PC-9 (cell line): ENCODE results near the gene MYO5C. TPM values are rescaled to one million over a fixed set of nuclear protein-coding genes. Genes with fewer than 3 reads are reported as not detected.

Experiments
- BruUV-seq: library from RNA; stranded (reverse); fragments of 400-500 nt; replicated peaks from 2 replicates; lab custom pipeline; 2021; lab: Mats Ljungman, UMichigan
- CTCF ChIA-PET: fragments of 300-600 bp; sonication (Branson Sonifier 250); formaldehyde crosslinking; loops from one replicate; lab custom pipeline; 2022; ENCODE audit warnings: antibody characterized with exemption; lab: Charles Lee
- POLR2A ChIA-PET: fragments of 300-600 bp; sonication (Branson Sonifier 250); formaldehyde crosslinking; loops from one replicate; lab custom pipeline; 2022; ENCODE audit warnings: antibody characterized with exemption; ENCODE audit not compliant: unreplicated experiment; lab: Charles Lee
- DNase-seq, 2 experiments: peaks; one replicate each; pipeline versions ENCODE4 v3.0.0 to v3.0.0-alpha.2; 2015 to 2022; ENCODE audit warnings: mixed read lengths in 1 of 2
- H2AFZ ChIP-seq: fragments of 200-600 bp; sonication (generic); 2 replicates; pipeline ENCODE4 v1.8.1; 2017; ENCODE audit warnings: antibody characterized with exemption
- H3F3A ChIP-seq: fragments of 200-600 bp; sonication (generic); 2 replicates; pipeline ENCODE4 v1.8.1; 2017; ENCODE audit warnings: antibody characterized with exemption, mild to moderate bottlenecking, low read depth; ENCODE audit not compliant: insufficient read depth
- H3K27ac ChIP-seq: fragments of 200-600 bp; sonication (generic); 2 replicates; pipeline ENCODE4 v1.6.1; 2016; ENCODE audit warnings: mixed run types
- H3K27me3 ChIP-seq: fragments of 200-600 bp; sonication (generic); 2 replicates; pipeline ENCODE4 v1.6.1; 2016; ENCODE audit warnings: low read depth, mixed run types; ENCODE audit not compliant: insufficient read depth
- H3K36me3 ChIP-seq: fragments of 200-600 bp; sonication (generic); 2 replicates; pipeline ENCODE4 v1.6.1; 2016; ENCODE audit warnings: low read depth, mixed run types
- H3K4me1 ChIP-seq: fragments of 200-600 bp; sonication (generic); replicated peaks from 2 replicates; pipeline ENCODE4 v1.6.1; 2016; ENCODE audit warnings: mixed run types; ENCODE audit not compliant: insufficient read depth
- H3K4me2 ChIP-seq: fragments of 200-600 bp; sonication (generic); 2 replicates; pipeline ENCODE4 v1.6.1; 2017; ENCODE audit warnings: mixed run types
- H3K4me3 ChIP-seq: fragments of 200-600 bp; sonication (generic); 2 replicates; pipeline ENCODE4 v1.6.1; 2016; ENCODE audit warnings: mixed run types
- H3K79me2 ChIP-seq: fragments of 200-600 bp; sonication (generic); 2 replicates; pipeline ENCODE4 v1.6.1; 2017; ENCODE audit warnings: low read depth, mixed run types
- H3K9me2 ChIP-seq: fragments of 200-600 bp; sonication (generic); 2 replicates; pipeline ENCODE4 v1.8.1; 2017; ENCODE audit warnings: mild to moderate bottlenecking; ENCODE audit not compliant: insufficient read depth
- H3K9me3 ChIP-seq: fragments of 200-600 bp; sonication (generic); 2 replicates; pipeline ENCODE4 v1.8.1; 2016; ENCODE audit warnings: low read depth; ENCODE audit not compliant: insufficient read depth
- H4K20me1 ChIP-seq: fragments of 200-600 bp; sonication (generic); 2 replicates; pipeline ENCODE4 v1.8.1; 2017; ENCODE audit not compliant: insufficient read depth
- EZH2 ChIP-seq: fragments of 200-600 bp; sonication (generic); IDR thresholded peaks from 2 replicates; pipeline ENCODE4 v1.8.0; 2017; ENCODE audit warnings: antibody characterized with exemption, low read depth
- intact Hi-C: fragments of 100-400 bp; cut with micrococcal nuclease; formaldehyde crosslinking; loops from one replicate; pipeline ENCODE4 v1.10.0; 2022; ENCODE audit not compliant: unreplicated experiment
- total RNA-seq: library from RNA; stranded (reverse); gene quantifications from 2 replicates; pipeline ENCODE4 v1.2.3, GENCODE V29; 2021
- TF ChIP-seq, protein P1 (sequence below): fragments of 200-600 bp; sonication (generic); conservative IDR thresholded peaks from 2 replicates; pipeline ENCODE4 v1.6.1; 2017; ENCODE audit warnings: mixed run types, antibody characterized with exemption, mild to moderate bottlenecking, moderate library complexity

MYO5C gene
- total RNA-seq, 1 experiment from 2014 or later = 41.1 TPM

DNA sequence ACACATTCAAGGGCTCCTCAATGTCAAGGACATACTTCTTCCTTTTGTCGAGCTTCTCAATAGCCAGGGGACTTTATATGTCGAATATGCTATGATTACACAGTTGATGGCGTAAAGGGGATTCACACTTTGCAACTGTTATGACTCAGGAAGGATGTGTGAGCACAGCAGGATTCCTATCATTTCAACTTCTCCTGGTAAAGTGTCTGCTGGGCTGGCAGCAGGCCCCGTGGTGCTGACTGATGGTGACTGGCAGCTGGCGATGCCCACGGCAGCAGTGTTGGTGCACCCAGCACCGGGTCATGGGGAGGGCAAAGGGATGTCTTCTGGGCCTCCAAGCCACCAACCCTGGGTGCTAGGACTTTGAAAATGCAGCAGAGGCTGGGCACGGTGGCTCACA lies 59.6 kb downstream of the MYO5C start:
- no peak overlapping the region for H3K4me2 ChIP-seq
- ChIA-PET POLR2A (no interaction called here), CTCF (no interaction called here)
- H3K27me3 ChIP-seq = no peaks in the 10 kb centered on the region
- no TSS peak for BruUV-seq
- no peaks in the 10 kb centered on the region for H3K9me2 ChIP-seq
- TF ChIP-seq, protein P1, sequence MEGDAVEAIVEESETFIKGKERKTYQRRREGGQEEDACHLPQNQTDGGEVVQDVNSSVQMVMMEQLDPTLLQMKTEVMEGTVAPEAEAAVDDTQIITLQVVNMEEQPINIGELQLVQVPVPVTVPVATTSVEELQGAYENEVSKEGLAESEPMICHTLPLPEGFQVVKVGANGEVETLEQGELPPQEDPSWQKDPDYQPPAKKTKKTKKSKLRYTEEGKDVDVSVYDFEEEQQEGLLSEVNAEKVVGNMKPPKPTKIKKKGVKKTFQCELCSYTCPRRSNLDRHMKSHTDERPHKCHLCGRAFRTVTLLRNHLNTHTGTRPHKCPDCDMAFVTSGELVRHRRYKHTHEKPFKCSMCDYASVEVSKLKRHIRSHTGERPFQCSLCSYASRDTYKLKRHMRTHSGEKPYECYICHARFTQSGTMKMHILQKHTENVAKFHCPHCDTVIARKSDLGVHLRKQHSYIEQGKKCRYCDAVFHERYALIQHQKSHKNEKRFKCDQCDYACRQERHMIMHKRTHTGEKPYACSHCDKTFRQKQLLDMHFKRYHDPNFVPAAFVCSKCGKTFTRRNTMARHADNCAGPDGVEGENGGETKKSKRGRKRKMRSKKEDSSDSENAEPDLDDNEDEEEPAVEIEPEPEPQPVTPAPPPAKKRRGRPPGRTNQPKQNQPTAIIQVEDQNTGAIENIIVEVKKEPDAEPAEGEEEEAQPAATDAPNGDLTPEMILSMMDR = no peak
- no peak for TF ChIP-seq EZH2
- H3K4me1 ChIP-seq = no peaks in the 10 kb centered on the region
- H2AFZ ChIP-seq = no peak overlapping the region
- no peaks in the 10 kb centered on the region for H3F3A ChIP-seq
- DNase-seq = no peak
- H4K20me1 ChIP-seq = no peaks in the 10 kb centered on the region
- no peak overlapping the region for H3K27ac ChIP-seq
- no peaks in the 10 kb centered on the region; the same call in 1 of the 2 replicates for H3K36me3 ChIP-seq
- no peaks in the 10 kb centered on the region for H3K79me2 ChIP-seq
- no peaks in the 10 kb centered on the region for H3K9me3 ChIP-seq
- intact Hi-C loops = no loop called here
- no peak overlapping the region for H3K4me3 ChIP-seq

DNA sequence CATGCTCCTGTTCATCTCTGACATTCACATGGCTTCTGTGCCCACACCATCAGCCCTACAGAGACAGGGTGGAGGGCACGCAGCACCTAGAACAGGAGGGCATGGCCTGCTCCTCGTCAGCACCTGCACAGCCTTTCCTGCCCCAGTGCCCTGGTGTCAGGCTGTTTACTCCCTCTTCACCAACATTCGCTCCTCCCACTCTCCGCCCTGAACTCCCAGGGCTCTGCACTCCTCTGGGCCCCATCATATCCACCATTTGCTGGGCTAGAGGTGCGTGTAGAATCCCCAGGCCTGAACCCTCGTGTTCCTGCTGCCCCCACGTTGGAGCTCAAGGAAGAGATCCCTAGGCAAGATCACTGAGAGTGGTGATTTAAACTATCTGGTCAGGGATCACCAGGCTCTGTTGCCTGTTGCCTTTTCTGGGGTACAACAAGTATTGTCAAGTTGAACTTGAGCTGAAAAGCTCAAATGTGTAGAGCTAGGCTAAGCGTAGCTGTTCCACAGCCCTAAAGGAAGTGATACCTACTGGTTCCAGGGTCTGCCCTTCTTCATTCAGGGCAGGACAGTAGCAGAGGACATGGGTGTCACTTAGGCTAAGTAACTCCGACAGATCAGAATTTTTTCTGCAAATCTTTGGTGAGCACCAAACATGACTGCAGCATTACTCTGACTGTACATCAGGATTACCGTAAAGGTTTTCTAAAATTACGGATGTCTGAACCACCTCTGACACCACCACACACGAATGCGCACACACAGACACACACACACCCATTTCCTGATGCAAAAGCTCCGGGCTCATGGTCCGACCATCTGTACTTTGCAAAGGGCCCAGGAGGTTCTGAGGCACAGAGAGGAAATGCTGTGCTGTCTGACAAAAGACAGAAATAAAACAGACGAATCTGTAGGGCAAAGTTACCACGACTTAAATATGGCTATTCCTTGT lies 60.7 kb downstream of the MYO5C start:
- no peaks in the 10 kb centered on the region for H3K4me1 ChIP-seq
- H3K4me3 ChIP-seq = no peak overlapping the region
- no peaks in the 10 kb centered on the region for H3K9me3 ChIP-seq
- no peaks in the 10 kb centered on the region for H3K79me2 ChIP-seq
- POLR2A ChIA-PET = no interaction called here
- no peaks in the 10 kb centered on the region; the same call in 1 of the 2 replicates for H3K36me3 ChIP-seq
- CTCF ChIA-PET = no interaction called here
- H2AFZ ChIP-seq = no peak overlapping the region
- intact Hi-C loops = no loop called here
- no peak for DNase-seq
- H3K27ac ChIP-seq = no peak overlapping the region
- no peaks in the 10 kb centered on the region for H3K27me3 ChIP-seq
- no peaks in the 10 kb centered on the region for H3K9me2 ChIP-seq
- no TSS peak for BruUV-seq
- H3K4me2 ChIP-seq = no peak overlapping the region
- no peaks in the 10 kb centered on the region for H3F3A ChIP-seq
- TF ChIP-seq, protein P1 = no peak
- TF ChIP-seq EZH2 = no peak
- no peaks in the 10 kb centered on the region for H4K20me1 ChIP-seq

- no peak overlapping the region for H2AFZ ChIP-seq
- ChIA-PET CTCF (no interaction called here), POLR2A (no interaction called here)
- intact Hi-C loops = no loop called here
- H3K4me1 ChIP-seq = no peaks in the 10 kb centered on the region
- TF ChIP-seq EZH2 = no peak
- TF ChIP-seq, protein P1 = no peak
- BruUV-seq = no TSS peak
- H4K20me1 ChIP-seq = no peaks in the 10 kb centered on the region
- peaks cover 5% of the 10 kb centered on the region; the same call in 1 of the 2 replicates for H3F3A ChIP-seq
- DNase-seq = no peak
- no peaks in the 10 kb centered on the region; the same call in 1 of the 2 replicates for H3K36me3 ChIP-seq
- no peak overlapping the region for H3K4me3 ChIP-seq
- no peaks in the 10 kb centered on the region for H3K9me2 ChIP-seq
- H3K4me2 ChIP-seq = no peak overlapping the region
- no peak overlapping the region for H3K27ac ChIP-seq
- H3K27me3 ChIP-seq = no peaks in the 10 kb centered on the region
- H3K9me3 ChIP-seq = no peaks in the 10 kb centered on the region
- no peaks in the 10 kb centered on the region for H3K79me2 ChIP-seq
These were observed 62.2 kb downstream of the MYO5C start for GRCh38 chr15:52233405-52233804.
